ENCODE results near the gene SP110.
A peak's percentile ranks its signal among the peaks of the same experiment; 100 is the strongest.
"Not testable (repeated sequence)": the region's sequence is repeated elsewhere in the genome, so short reads cannot be mapped to it uniquely, and the experiment has no call there.

The SP110 gene

DNA sequence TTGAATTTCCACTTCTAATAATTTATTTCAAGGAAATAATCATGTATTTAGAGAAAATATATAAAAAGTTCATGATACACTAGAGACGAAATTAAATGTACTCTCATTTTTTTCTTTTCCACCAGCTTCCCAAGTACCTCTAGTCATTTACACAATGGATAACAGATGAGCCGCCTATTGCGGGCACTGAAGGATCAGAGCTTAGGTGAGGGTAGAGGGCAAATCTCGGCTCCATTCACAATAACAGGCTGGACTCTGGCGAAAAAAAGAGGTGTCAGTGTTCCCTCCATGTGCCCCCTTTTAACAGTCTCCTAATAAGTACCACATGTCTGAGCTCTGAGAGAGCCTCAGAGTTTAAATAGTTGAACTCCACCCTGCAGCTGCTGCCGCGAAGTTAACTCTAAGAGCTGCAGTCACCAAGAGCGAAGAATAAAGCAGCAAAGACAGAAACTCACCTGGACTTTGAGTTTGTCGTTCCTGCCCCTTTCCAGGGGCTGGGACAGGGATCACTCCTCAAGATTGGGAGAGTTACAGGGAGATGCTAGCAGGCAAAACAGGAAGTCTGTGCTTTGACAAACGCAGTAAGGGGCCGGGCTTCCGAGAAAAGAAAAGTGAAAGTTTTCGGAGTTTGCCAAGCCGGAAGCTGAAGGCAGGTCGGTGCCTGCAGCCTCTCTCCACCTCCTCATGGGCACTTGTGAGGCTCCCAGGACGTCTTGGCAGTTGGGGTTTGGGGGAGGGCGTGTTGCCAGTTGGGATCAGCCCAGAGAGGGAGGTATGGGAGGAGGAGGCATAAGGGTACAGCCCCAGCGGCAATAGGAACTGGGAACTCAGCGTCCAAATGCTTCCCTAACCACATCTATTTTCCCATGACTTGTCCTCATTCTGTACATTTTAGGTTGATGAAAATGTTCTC is at the start of gene SP110:
Gene SP110 (minus strand): TSS at position 566 of the 913 bp plus-strand sequence. CDS start 3,057 bp downstream, outside the sequence.
- peak; percentile 70 to 73 (median 73) for DNase-seq (ENCODE audit: low read depth in 2 of 3, low spot score in 1 of 3)

DNA sequence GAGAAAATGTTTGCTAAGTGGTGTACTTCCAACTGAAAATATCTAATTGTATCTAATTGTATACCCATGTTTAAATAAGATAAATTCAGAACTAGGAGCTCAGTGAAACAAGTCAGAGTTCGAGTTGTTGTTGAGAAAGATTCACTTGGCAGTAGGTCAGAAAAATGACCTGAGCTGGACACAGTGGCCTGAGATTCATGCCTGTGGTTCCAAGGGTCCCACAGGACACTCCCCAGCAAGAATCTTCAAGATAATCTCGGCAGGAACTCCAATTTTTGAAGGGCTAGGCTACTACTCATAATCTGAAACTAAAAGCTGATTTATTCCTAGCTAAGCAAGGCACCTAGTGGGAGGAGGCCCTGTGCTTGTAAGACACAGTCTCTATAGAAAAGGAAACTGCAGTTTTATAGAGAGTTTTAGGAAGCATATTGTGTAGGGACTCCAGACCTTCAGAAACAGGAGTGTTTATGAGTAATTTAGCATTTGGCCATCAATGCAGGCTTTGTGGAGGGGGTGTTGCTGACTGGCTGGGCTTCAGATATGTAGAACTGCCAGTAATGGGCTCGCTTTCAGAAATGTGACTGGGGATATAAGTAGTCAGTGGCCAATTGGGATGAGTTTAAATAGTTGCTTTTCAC is 48.9 kb upstream of the SP110 start:
- DNase-seq (ENCODE audit: low read depth in 2 of 3, low spot score in 1 of 3): no peak

DNA sequence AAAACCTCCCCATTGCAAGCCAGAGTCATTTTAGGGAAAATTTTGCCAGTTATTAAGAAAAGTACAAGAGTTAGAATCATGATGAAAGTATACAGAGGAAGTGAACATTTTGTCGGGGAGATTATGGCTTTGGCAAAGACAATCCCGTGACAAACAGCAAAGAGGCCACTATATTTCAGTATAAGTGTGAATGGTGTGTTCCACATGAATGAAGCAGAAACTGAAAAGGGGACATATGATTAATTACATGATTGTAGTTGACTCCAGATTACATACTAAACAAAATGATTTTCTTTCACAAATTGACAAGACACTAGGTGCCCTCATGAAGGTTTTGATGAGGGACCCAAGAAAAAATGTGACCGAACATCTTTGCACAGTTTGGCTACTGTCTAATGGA is 47.8 kb upstream of the SP110 start:
- DNase-seq (ENCODE audit: low read depth in 2 of 3, low spot score in 1 of 3): no peak

DNA sequence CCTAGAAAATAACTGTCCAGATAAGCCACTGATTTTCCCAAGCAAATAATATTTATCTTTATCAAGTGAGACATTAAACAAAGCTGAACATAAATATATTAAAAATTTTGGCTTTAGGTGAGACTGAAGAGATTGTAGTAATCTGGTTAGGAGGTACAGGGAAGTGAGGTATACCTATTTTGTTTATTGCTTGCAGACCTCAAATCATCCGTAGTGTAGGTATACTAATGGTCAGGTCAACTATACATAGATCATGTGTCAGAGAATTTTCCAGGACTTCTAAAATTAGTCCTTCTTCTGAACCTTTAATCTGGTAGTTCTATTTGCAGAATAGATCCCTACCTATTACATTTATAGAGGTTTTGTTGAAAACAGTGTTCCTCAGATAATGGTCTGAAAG is 47.3 kb upstream of the SP110 start:
- no peak for DNase-seq (ENCODE audit: low read depth in 2 of 3, low spot score in 1 of 3)

DNA sequence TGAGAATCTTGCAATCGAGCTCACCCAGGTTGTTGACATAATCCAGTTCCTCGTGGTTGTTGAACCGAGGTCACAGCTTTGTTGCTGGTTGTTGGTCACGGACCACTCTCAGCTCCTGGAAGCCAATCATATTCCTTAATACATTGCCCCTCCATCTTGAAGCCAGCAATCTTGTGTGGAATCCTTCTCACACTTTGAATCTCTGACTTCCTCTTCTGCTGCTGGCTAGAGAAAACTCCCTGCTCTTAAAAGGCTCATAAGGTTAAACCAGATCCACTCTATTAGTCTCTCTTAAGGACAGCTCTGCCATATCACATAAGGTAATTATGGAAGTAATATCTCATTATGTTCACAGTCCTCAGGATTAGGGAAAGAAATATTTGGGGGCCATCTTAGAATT is 46.9 kb upstream of the SP110 start:
- no peak for DNase-seq (ENCODE audit: low read depth in 2 of 3, low spot score in 1 of 3)

DNA sequence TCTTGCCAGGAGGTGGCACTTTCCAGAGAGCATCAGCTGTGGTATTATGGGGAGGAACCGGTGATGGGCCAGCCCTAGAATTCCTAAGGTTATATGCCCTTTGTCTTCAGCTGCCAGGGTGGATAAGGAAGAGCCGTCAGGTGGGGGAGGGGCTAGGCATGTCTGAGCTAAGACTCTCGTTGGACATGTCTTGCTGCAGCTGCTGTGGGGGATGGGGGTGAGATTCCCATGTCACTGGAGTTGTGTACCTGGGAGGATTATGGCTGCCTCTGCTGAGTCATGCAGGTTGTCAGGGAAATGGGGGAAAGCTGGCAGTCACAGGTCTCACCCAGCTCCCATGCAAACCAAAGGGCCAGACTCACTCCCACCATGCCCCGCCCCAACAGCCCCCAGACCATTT is 45.2 kb upstream of the SP110 start:
- DNase-seq (ENCODE audit: low read depth in 2 of 3, low spot score in 1 of 3): not testable (repeated sequence)

DNA sequence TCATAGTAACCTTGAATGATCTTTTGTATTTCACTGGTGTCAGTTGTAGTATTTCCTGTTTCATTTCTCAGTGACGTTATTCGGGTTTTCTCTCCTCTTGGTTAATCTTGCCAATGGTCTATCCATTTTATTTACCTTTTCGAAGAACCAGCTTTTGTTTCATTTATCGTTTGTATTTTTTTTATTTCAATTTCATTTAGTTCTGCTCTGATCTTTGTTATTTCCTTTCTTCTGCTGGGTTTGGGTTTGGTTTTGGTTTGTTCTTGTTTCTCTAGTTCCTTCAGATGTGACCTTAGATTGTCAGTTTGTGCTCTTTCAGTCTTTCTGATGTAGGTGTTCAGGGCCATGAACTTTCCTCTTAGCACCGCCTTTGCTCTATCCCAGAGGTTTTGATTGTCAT is 42.5 kb upstream of the SP110 start:
- DNase-seq (ENCODE audit: low read depth in 2 of 3, low spot score in 1 of 3): no peak

DNA sequence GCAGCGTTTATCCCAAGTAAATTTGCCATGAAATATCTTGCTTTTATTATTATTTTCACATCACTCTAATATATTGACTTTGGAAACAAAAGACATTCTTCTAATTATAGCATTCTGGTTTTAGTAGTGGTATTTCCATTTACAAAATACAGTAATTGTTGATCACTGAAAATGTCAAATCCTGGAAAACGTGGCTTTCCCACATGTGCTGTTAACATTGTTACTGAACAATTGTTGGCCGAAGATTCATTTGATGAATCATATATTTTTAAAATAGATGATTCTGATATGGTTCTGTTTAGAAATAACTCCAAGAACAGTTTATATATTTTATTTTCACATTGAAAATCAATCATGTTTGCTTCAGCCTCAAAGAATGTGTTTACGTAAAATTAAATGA is 38.7 kb upstream of the SP110 start:
- DNase-seq (ENCODE audit: low read depth in 2 of 3, low spot score in 1 of 3): no peak

DNA sequence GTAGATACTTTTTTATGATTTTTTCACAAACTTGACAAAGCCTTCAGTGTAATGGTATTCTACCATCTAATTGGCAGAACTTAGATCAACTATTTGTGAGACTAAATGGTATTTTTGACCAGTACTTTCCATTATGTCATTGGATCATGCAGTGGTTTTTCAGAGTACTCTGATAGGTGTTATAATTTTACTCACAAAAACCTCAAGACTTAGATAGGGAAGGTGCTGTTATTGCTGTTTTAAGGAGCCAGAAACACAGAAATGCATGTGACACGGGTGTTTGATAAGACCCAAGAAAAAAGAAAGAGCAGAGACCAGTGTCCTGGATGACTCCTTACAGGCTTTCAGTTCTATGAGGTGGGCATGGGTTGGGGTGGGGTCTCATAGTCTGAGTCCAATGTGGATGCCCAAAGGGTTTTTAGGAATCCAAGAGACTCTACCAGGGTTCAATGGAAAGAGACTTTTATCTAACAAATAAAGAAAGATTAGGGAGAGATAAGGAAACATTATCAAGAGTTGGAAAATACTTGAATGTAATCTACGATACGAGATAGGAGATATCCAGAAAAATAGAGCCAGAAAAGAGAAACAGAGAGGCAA is 37.0 kb upstream of the SP110 start:
- DNase-seq (ENCODE audit: low read depth in 2 of 3, low spot score in 1 of 3): no peak

DNA sequence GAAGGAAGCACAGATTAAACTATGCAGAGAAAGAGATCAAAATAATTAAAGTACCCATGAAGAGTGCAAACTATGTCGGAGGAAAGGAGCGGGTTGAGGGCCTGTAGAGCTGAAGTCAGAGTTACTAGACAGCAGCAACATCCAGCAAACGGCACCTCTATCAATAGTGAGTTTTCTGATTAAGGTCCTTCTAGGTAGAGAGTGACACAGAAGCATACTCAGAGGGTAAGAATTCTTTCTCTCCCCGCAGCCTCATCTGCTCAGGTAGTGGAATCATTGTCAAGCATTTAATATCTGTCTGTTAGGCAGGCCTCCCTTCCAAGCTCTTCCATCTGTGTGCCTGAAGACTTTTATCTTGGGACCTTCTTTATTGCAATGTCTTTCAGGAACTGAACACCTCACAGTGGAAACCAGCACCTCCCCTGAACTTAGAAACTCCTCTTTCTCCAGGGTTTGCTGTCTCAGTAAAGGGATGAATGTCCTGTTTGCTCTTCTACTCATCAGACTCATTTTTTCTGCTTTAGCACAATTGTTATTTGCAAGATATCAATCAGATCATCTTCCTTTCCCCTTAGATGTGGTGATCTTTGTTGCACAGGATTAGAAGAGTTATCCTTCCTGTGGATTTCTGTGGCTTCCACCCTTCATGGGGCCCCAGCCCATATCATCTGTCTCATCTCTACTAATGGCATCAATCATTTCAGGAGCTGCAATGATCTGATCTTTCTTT is 34.5 kb upstream of the SP110 start:
- DNase-seq (ENCODE audit: low read depth in 2 of 3, low spot score in 1 of 3): peak in 1 of 3 donors; percentile 44

DNA sequence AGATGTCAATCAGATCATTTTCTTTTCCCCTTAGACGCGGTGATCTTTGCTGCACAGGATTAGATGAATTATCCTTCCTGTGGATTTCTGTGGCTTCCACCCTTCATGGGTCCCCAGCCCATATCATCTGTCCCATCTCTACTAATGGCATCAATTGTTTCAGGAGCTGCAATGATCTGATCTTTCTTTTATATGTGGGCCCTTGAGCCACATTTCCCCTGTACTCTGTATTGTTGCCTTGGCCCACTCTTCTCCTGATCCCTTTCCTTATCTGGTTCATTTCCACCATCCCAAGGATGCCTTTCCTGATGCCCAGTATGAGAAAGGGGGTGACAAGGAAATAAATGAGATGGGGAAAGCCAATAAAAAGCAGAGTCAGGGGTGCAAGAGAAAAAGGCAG is 30.4 kb upstream of the SP110 start:
- no peak for DNase-seq (ENCODE audit: low read depth in 2 of 3, low spot score in 1 of 3)

DNA sequence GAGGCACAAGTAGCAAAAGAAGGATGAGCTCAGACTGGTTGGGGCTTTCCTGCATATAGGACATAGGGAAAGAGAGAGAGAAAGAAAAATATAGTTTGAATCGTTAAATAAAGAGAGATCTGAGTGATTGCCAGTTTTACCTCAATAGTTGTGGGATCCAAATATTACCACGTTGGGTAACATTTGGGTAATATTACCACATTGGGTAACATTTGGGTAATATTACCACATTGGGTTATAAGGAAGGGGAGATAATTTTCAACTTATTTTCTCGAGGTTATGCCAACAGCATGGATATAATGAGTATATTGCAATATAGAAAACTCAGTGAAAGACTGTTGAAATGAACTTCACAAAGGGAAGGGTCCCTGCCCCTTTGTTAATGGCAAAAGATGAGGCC is 26.4 kb upstream of the SP110 start:
- no peak for DNase-seq (ENCODE audit: low read depth in 2 of 3, low spot score in 1 of 3)

DNA sequence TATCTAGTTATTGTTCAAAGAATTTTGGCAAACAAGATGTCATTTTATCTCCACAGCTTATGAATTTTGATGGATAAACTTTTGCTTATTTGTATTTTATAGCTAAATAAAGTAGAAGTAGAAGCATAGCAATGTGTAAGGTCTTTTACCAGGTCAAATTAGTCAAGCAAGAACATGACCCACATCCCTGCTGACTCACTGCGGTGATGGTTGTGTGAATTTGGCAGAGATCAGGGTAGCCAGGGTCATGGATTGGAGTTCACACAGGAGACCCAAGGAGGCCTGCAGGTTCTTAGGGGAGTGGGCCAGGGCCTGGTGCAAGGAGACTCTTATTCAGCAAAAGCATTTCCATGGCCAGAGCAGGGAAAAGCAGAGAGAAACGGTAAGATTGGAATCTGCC is 24.4 kb upstream of the SP110 start:
- DNase-seq (ENCODE audit: low read depth in 2 of 3, low spot score in 1 of 3): no peak

DNA sequence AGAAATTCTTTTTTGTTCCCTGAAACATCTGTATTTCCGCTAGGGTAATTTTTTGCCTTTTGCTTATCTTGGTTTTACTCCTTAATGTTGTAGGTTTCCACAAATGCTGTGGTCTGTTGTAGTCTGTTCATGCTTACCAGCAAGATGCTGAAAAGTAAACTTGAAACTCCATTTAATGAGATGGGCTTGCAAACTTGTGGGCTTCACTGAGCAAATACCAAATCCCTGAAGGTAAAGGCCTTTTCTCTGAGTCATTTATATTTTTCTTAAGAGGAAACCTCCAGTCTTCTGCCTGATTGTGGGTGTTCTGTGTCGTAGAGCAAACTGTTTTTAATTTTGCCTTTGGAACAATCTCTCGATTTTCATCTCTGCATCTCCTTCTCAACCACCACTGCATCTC is 15.1 kb upstream of the SP110 start:
- DNase-seq (ENCODE audit: low read depth in 2 of 3, low spot score in 1 of 3): no peak

DNA sequence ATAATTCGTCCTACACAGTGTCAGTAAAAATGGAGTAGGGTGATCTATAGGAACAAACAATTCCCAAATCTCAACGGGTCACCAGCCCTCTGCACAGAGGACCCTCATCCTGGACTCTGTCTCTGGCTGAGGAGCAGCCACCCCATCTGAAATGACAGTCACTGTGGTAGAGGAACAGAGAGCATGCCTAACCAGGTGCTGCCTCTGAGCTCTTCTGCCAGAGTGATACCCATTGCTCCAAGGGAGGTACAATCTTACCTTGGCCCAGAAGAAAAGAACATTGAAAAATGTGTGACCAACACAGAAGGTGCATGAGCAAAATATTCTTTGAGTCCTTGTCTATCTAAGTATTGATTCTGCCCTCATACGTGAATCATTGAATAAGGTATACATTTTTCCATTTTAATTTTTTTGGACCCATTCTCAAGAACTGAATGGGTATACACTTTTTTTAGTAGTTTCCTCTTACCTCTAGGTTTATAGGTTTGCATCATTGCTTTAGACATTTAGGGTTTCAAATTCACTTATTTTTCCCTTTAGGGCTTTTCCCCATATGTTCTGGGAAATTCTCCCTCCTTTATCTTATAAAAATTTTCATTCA is 14.4 kb upstream of the SP110 start:
- DNase-seq (ENCODE audit: low read depth in 2 of 3, low spot score in 1 of 3): no peak

DNA sequence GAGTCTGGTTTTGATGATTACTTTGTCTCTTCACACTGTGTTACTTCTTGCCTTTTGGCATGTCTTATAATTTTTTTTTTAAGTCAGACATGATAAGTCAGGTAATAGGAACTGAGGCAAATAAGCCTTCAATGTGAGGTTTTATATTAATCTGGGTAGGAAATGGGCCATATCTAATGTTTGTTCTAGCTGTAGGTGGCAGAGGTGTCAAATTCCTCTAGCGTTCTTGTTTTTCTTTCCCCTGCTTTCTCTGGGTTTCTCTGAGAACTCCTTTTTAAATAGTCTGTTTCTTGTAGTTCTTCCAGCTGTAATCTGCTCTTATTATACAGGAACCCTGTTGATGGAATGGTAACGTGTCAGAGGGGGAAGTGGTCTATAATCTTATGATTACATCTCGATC is 11.5 kb upstream of the SP110 start:
- no peak for DNase-seq (ENCODE audit: low read depth in 2 of 3, low spot score in 1 of 3)

DNA sequence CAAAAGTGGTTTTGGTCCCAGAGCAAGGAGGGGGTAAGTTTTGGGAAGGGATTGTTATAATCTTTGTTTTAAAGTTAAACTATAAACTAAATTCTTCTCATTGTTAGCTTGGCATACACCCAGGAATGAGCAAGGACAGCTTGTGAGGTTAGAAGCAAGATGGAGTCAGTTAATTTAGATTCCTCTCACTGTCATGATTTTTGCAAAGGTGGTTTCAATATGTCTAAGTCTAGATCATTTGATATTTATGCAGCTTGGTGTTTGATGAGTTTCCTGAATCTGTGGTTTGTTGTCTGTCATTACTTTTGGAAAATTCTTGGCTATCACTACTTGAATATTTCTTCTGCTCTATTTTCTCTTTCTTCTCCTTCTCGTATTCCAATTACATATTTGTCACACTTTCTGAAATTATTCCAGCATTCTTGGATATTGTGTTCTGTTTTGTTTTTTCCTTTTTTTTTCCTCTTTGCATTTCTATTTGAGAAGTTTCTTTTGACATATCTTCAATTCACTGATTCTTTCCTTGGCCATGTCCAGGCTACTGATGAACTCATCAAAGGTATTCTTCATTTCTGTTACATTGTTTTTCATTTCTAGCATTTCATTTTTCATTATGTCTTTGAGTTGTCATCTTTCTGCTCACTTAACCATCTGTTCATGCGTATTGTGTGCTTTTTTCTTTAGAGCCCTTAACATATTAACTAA is 10.9 kb upstream of the SP110 start:
- DNase-seq (ENCODE audit: low read depth in 2 of 3, low spot score in 1 of 3): no peak

DNA sequence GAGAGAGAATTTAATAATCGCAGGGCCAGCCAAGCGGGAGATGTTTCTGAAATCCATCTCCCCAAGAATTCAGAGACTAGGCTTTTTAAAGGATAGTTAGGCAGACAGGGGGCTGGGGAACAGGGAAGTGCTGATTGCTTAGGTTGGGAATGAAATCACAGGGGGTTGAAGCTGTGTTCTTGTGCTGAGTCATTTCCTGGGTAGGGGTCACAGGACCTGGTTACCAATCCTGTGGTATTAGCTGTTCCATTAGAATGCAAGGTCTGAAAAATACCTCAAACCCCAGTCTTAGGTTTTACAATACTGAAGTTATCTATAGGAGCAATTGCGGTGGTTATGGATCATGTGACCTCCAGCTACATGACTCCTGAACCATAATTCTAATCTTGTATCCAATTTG is 10.3 kb upstream of the SP110 start:
- no peak for DNase-seq (ENCODE audit: low read depth in 2 of 3, low spot score in 1 of 3)

DNA sequence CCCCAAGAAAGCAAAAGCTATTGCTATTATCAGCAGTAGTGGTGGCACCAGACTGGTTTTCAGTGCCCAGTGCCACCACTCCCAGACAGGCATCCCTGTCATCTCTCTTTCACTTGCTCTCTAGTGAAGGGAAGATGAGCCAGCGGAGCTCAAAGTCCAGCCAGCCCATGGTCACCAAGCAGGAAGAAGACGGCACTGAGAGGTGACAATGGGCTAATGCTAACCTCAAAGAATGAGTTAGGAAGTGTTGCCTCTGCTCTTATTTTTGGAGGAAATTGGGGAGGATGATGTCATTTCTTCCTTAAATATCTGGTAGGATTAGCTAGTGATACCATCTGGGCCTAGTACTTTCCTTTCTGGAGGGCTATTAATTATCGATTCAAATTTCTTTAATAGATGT is 7.4 kb upstream of the SP110 start:
- DNase-seq (ENCODE audit: low read depth in 2 of 3, low spot score in 1 of 3): no peak

DNA sequence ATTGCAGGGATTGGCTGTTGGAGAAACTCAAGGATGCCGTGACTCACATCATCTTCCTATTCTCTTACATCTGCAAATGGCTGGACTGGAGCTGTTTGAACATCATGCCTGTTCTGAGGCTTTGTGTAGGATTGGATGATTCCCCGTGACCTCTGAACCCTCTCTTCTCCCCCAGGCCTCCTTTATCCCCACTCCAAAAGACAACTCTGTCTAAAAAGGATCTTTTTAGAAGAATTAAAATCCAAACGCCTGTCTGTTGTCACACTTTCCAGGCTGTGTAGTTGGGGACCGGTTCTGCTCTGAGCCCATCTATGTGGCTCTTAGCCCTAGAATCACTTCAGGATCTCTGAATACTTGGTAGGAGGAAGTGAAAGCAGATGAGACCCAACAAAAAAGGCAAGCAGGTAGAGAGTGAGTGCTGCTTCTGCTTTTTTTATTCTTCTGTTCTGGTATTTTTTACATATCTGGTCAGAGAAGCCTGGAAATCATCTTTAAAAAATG is 6.3 kb upstream of the SP110 start:
- no peak for DNase-seq (ENCODE audit: low read depth in 2 of 3, low spot score in 1 of 3)
